ENCODE results near the gene KLC3. TPM values are rescaled to one million over a fixed set of nuclear protein-coding genes. Genes with fewer than 3 reads are reported as not detected.

KLC3 gene
- total RNA-seq, 1 donor = 0.72 TPM

DNA sequence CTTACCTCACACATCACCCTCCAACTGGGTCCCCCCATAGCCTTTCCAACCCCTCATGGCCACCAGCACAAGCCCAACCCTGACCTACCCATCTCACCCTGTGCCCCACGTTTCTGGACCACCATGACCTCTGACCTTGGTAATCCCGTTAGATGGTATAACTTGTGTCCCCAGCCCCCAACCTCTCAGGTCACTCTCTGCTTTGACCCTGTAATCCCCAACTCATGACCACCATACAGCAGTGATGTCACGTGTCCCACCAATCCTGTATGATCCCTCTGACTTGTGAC, 8.5 kb downstream of the KLC3 start:
- peak; percentile 59 for DNase-seq (ENCODE audit: insufficient read length, low spot score, missing footprints)
- TF ChIP-seq, protein P1, sequence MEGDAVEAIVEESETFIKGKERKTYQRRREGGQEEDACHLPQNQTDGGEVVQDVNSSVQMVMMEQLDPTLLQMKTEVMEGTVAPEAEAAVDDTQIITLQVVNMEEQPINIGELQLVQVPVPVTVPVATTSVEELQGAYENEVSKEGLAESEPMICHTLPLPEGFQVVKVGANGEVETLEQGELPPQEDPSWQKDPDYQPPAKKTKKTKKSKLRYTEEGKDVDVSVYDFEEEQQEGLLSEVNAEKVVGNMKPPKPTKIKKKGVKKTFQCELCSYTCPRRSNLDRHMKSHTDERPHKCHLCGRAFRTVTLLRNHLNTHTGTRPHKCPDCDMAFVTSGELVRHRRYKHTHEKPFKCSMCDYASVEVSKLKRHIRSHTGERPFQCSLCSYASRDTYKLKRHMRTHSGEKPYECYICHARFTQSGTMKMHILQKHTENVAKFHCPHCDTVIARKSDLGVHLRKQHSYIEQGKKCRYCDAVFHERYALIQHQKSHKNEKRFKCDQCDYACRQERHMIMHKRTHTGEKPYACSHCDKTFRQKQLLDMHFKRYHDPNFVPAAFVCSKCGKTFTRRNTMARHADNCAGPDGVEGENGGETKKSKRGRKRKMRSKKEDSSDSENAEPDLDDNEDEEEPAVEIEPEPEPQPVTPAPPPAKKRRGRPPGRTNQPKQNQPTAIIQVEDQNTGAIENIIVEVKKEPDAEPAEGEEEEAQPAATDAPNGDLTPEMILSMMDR (IDR thresholded peaks at IDR 0.05; ENCODE audit: extremely low read depth, low read depth, low read length) = no peak
- H3K27me3 ChIP-seq (ENCODE audit: insufficient read depth, low read length) = no peaks in the 10 kb centered on the region
- H3K4me3 ChIP-seq (ENCODE audit: insufficient read depth, low read length) = no peak overlapping the region
- H3K4me1 ChIP-seq (ENCODE audit: insufficient read depth, low read length) = no peaks in the 10 kb centered on the region
- no peak overlapping the region for H2AFZ ChIP-seq (ENCODE audit: low read length)
- H3K79me2 ChIP-seq (ENCODE audit: insufficient read depth, low read length) = no peaks in the 10 kb centered on the region
- peaks cover 9% of the 10 kb centered on the region for H4K20me1 ChIP-seq (ENCODE audit: insufficient read depth, low read length)
- H3K9me3 ChIP-seq (ENCODE audit: low read depth, low read length) = no peaks in the 10 kb centered on the region
- no peak overlapping the region for H3K4me2 ChIP-seq (ENCODE audit: insufficient read depth, low read length)
- H3K36me3 ChIP-seq (ENCODE audit: insufficient read depth, low read length) = peaks cover 33% of the 10 kb centered on the region
- no peak overlapping the region for H3K27ac ChIP-seq (ENCODE audit: low read depth, low read length)

DNA sequence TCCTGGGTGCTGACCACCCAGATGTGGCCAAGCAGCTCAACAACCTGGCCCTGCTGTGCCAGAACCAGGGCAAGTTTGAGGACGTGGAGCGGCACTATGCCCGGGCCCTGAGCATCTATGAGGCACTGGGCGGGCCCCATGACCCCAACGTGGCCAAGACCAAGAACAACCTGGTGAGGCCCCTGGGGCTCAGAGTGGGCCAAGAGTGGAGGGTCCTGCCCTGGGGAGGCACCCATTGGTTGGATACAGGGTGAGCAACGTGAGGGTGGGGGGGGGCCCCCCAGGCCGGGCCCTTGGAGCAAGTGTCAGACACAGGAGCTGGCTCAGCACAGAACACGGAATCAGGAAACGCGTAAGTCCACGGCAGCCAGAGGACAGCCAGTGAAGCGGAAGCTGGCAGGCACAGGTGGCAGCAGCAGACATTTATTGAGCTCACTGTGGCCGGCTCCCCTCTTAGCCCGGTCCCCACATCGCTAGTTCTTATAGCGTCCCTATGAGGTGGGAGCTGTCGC, 8.9 kb downstream of the KLC3 start:
- Histone ChIP-seq H2AFZ (ENCODE audit: low read length) (no peak overlapping the region), H3K4me3 (ENCODE audit: insufficient read depth, low read length) (no peak overlapping the region), H3K27ac (ENCODE audit: low read depth, low read length) (no peak overlapping the region), H3K27me3 (ENCODE audit: insufficient read depth, low read length) (no peaks in the 10 kb centered on the region), H4K20me1 (ENCODE audit: insufficient read depth, low read length) (peaks cover 9% of the 10 kb centered on the region), H3K9me3 (ENCODE audit: low read depth, low read length) (no peaks in the 10 kb centered on the region), H3K4me2 (ENCODE audit: insufficient read depth, low read length) (no peak overlapping the region), H3K4me1 (ENCODE audit: insufficient read depth, low read length) (no peaks in the 10 kb centered on the region), H3K79me2 (ENCODE audit: insufficient read depth, low read length) (no peaks in the 10 kb centered on the region), H3K36me3 (ENCODE audit: insufficient read depth, low read length) (peaks cover 37% of the 10 kb centered on the region)
- TF ChIP-seq, protein P1 (IDR thresholded peaks at IDR 0.05; ENCODE audit: extremely low read depth, low read depth, low read length) = no peak
- DNase-seq (ENCODE audit: insufficient read length, low spot score, missing footprints) = peak; percentile 72

DNA sequence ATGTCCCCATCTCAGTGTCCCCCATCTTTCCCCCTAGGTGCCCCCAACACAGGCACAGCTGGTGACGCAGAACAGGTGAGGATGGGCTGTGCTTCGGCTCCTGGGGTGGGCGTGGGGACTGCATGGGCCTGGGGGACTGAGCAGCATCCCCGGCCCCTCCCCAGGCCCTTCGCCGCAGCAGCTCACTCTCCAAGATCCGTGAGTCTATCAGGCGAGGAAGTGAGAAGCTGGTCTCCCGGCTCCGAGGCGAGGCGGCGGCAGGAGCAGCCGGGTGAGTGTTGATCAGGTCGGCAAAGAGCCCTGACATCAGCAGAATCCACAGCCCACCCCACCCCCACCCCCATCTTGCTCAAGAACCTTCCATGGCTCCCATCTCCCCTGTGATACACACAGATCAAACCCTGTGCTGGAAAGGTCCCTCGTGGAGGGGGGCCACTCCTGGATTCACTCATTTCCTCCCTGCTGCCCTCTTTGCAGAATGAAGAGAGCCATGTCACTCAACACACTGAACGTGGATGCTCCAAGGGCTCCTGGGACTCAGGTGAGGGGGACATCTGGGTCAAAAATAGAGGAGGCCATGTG, 10.0 kb downstream of the KLC3 start:
- peaks cover 14% of the 10 kb centered on the region for H4K20me1 ChIP-seq (ENCODE audit: insufficient read depth, low read length)
- H2AFZ ChIP-seq (ENCODE audit: low read length) = no peak overlapping the region
- H3K27me3 ChIP-seq (ENCODE audit: insufficient read depth, low read length) = no peaks in the 10 kb centered on the region
- peaks cover 42% of the 10 kb centered on the region for H3K36me3 ChIP-seq (ENCODE audit: insufficient read depth, low read length)
- TF ChIP-seq, protein P1 (IDR thresholded peaks at IDR 0.05; ENCODE audit: extremely low read depth, low read depth, low read length) = no peak
- H3K4me3 ChIP-seq (ENCODE audit: insufficient read depth, low read length) = no peak overlapping the region
- no peak overlapping the region for H3K4me2 ChIP-seq (ENCODE audit: insufficient read depth, low read length)
- peak; percentile 55 for DNase-seq (ENCODE audit: insufficient read length, low spot score, missing footprints)
- H3K27ac ChIP-seq (ENCODE audit: low read depth, low read length) = no peak overlapping the region
- H3K9me3 ChIP-seq (ENCODE audit: low read depth, low read length) = no peaks in the 10 kb centered on the region
- H3K4me1 ChIP-seq (ENCODE audit: insufficient read depth, low read length) = no peaks in the 10 kb centered on the region
- no peaks in the 10 kb centered on the region for H3K79me2 ChIP-seq (ENCODE audit: insufficient read depth, low read length)

DNA sequence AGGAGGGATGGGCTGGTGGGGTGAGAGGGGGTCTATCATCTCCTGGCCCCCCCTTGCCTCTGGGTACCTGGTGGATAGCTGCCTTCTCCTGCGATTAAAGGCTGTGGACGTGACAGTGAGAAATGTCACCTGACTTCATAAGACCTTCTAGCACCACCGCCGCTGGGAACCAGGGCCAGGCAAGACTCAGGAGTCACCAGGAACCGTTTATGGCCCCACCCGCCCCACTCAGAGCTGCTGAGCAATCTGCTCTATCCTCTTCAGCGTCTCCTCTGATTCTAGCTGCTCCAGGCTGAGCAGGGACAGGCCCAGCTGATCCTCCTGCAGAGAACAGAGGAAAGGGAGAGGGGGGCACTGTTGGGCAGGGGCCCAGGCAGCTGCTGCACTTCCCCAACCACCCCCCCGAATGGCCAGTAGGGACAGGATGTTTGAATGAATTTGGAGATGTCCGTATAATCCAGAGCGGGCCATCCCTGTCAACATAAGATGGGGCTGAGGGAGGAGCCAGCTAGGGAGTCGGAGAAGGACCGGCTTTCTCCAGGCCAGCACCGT, 10.9 kb downstream of the KLC3 start:
- no peaks in the 10 kb centered on the region for H3K79me2 ChIP-seq (ENCODE audit: insufficient read depth, low read length)
- H3K36me3 ChIP-seq (ENCODE audit: insufficient read depth, low read length) = peaks cover 51% of the 10 kb centered on the region
- no peaks in the 10 kb centered on the region for H3K27me3 ChIP-seq (ENCODE audit: insufficient read depth, low read length)
- no peak overlapping the region for H2AFZ ChIP-seq (ENCODE audit: low read length)
- H3K4me3 ChIP-seq (ENCODE audit: insufficient read depth, low read length) = no peak overlapping the region
- H3K4me2 ChIP-seq (ENCODE audit: insufficient read depth, low read length) = no peak overlapping the region
- TF ChIP-seq, protein P1 (IDR thresholded peaks at IDR 0.05; ENCODE audit: extremely low read depth, low read depth, low read length) = no peak
- peak; percentile 71 for DNase-seq (ENCODE audit: insufficient read length, low spot score, missing footprints)
- H4K20me1 ChIP-seq (ENCODE audit: insufficient read depth, low read length) = peaks cover 21% of the 10 kb centered on the region
- H3K9me3 ChIP-seq (ENCODE audit: low read depth, low read length) = no peaks in the 10 kb centered on the region
- H3K4me1 ChIP-seq (ENCODE audit: insufficient read depth, low read length) = no peaks in the 10 kb centered on the region
- H3K27ac ChIP-seq (ENCODE audit: low read depth, low read length) = no peak overlapping the region
